HepG2 (cell line): Measurements from ENCODE around the gene USP25. TPM values are rescaled to one million over a fixed set of nuclear protein-coding genes. Genes with fewer than 3 reads are reported as not detected.

ENCODE experiments used
- ATAC-seq: fragments of 200-7000 bp; cut with Tn5 transposase; 3 replicates; pipeline ENCODE4 v1.9.1; 2020; ENCODE audit warnings: mild to moderate bottlenecking, moderate library complexity
- BruUV-seq: library from RNA; stranded (reverse); fragments of 400-500 nt; replicated peaks from 2 replicates; lab custom pipeline; 2021; lab: Mats Ljungman, UMichigan
- CTCF ChIA-PET: fragments of 300-600 bp; formaldehyde crosslinking; extraction: SDS; loops from one replicate; lab custom pipeline; 2021; ENCODE audit warnings: low total read pairs, inconsistent platforms, low intra/inter-chr PET ratio; lab: Yijun Ruan, JAX
- POLR2A ChIA-PET: fragments of 350-600 bp; sonication (Branson Sonifier 250); formaldehyde crosslinking; loops from one replicate; lab custom pipeline; 2020; ENCODE audit warnings: antibody characterized with exemption, inconsistent platforms; lab: Yijun Ruan, JAX
- DNase-seq: peaks from one replicate; pipeline ENCODE4 v3.0.0-alpha.2; 2015; ENCODE audit warnings: low spot score
- FAIRE-seq: peaks from 3 replicates; lab custom pipeline; 2011; peaks lifted over from hg19 to GRCh38; lab: Jason Lieb, UNC
- H2AFZ ChIP-seq: one replicate; pipeline ENCODE4 v1.6.1; 2011; ENCODE audit warnings: low read length, inconsistent platforms
- H3K27ac ChIP-seq: fragments of 300-600 bp; 3 replicates; pipeline ENCODE4 v1.8.0; 2011; ENCODE audit warnings: mixed run types, mild to moderate bottlenecking, mixed read lengths, low read length, inconsistent platforms; ENCODE audit not compliant: insufficient read depth; ENCODE audit errors: extremely low read length
- H3K27me3 ChIP-seq, 2 experiments: fragments of 200-600 bp in 1 of 2; 2 replicates in 1 of 2; 3 replicates in 1 of 2; pipeline versions ENCODE4 v1.6.0 to v1.8.0; 2011; ENCODE audit warnings: low read length in 2 of 2, mild to moderate bottlenecking in 2 of 2, moderate library complexity in 2 of 2, inconsistent platforms in 1 of 2; ENCODE audit not compliant: insufficient read depth in 2 of 2, control insufficient read depth in 1 of 2
- H3K36me3 ChIP-seq, 2 experiments: fragments of 200-600 bp in 1 of 2; replicated peaks in 1 of 2; 2 replicates in 1 of 2; 3 replicates in 1 of 2; pipeline versions ENCODE4 v1.5.1 to v1.8.0; 2011; ENCODE audit warnings: low read length in 2 of 2, inconsistent platforms in 1 of 2; ENCODE audit not compliant: insufficient read depth in 2 of 2, control insufficient read depth in 1 of 2
- H3K4me1 ChIP-seq: 2 replicates; pipeline ENCODE4 v1.5.1; 2012; ENCODE audit warnings: low read length, inconsistent platforms; ENCODE audit not compliant: insufficient read depth
- H3K4me2 ChIP-seq: 2 replicates; pipeline ENCODE4 v1.6.0; 2011; ENCODE audit warnings: low read depth, low read length, inconsistent platforms
- H3K4me3 ChIP-seq, 3 experiments: fragments of 200-600 bp in 1 of 3; sonication (generic), shearing (Covaris generic) in 1 of 3; replicated peaks in 1 of 3; 2 replicates each; pipeline ENCODE4 v1.5.1; 2011 to 2016; ENCODE audit warnings: low read length in 3 of 3, inconsistent platforms in 2 of 3, low read depth in 2 of 3, mild to moderate bottlenecking in 2 of 3, control low read depth in 1 of 3, mixed read lengths in 1 of 3; ENCODE audit not compliant: insufficient read depth in 1 of 3
- H3K79me2 ChIP-seq: one replicate; pipeline ENCODE4 v1.6.1; 2011; ENCODE audit warnings: low read length, inconsistent platforms; ENCODE audit not compliant: insufficient read depth
- H3K9ac ChIP-seq: 2 replicates; pipeline ENCODE4 v1.6.0; 2011; ENCODE audit warnings: mild to moderate bottlenecking, low read depth, low read length, inconsistent platforms; ENCODE audit not compliant: insufficient read depth
- H3K9me3 ChIP-seq: 2 replicates; pipeline ENCODE4 v1.5.1; 2012; ENCODE audit warnings: mild to moderate bottlenecking, low read length
- H4K20me1 ChIP-seq: 2 replicates; pipeline ENCODE4 v1.6.0; 2011; ENCODE audit warnings: inconsistent platforms, mild to moderate bottlenecking, low read length, moderate library complexity; ENCODE audit not compliant: insufficient read depth
- CENPT ChIP-seq: sonication (generic); formaldehyde crosslinking; IDR thresholded peaks from 2 replicates; pipeline ENCODE4 v1.8.0; 2022; ENCODE audit warnings: low read depth, mild to moderate bottlenecking, moderate library complexity, missing genetic modification reagents
- KDM2A ChIP-seq: sonication (generic); formaldehyde crosslinking; IDR thresholded peaks from 2 replicates; pipeline ENCODE4 v1.4.0; 2020; ENCODE audit warnings: low read depth, missing genetic modification reagents, borderline replicate concordance
- MIER3 ChIP-seq: IDR thresholded peaks from 2 replicates; pipeline ENCODE4 v1.6.1; 2016; ENCODE audit warnings: missing compliant biosample characterization, borderline replicate concordance
- ZNF142 ChIP-seq: sonication (generic); formaldehyde crosslinking; IDR thresholded peaks from 2 replicates; pipeline ENCODE4 v1.4.0; 2020; ENCODE audit warnings: missing genetic modification reagents
- ZNF335 ChIP-seq: sonication (generic); formaldehyde crosslinking; IDR thresholded peaks from 2 replicates; pipeline ENCODE4 v1.4.0; 2020; ENCODE audit warnings: missing genetic modification reagents
- ZNF503 ChIP-seq: sonication (generic); formaldehyde crosslinking; IDR thresholded peaks from 2 replicates; pipeline ENCODE4 v1.4.0; 2020; ENCODE audit warnings: missing genetic modification reagents
- WGBS: methylation state at CpG from one replicate; pipeline ENCODE4 v1.1.6; 2017; ENCODE audit warnings: low lambda C conversion rate; 5-methylcytosine and 5-hydroxymethylcytosine counted together
- in situ Hi-C: cut with HindIII; loops from 2 replicates; pipeline ENCODE4 v1.10.0; 2017; ENCODE audit warnings: low pct_unique_long_range_greater_than_20kb; ENCODE audit not compliant: extremely low pct_ligation_motif_present
- intact Hi-C: fragments of 100-400 bp; cut with micrococcal nuclease; formaldehyde crosslinking; loops from one replicate; pipeline ENCODE4 v1.10.0; 2022; ENCODE audit not compliant: unreplicated experiment
- polyA plus RNA-seq, 8 experiments: library from polyadenylated mRNA; depleted of rRNA in 3 of 8; stranded (reverse) in 7 of 8; unstranded in 1 of 8; fragments of >200 nt; fragmentation: Illumina TruSeq in 4 of 8; extraction: Trizol in 4 of 8; gene quantifications; 2 replicates each; pipeline versions ENCODE4 v1.2.1 to v1.2.3, GENCODE V29; 2011 to 2016; ENCODE audit warnings: low read depth in 4 of 8, missing spikeins in 1 of 8, mixed read lengths in 1 of 8; ENCODE audit not compliant: insufficient read depth in 1 of 8
- total RNA-seq, 5 experiments: library from RNA; depleted of rRNA; stranded (reverse); fragments of >200 nt; fragmentation: Illumina TruSeq; extraction: Trizol; gene quantifications; 2 replicates each; pipeline ENCODE4 v1.2.3, GENCODE V29; 2016; ENCODE audit warnings: low read depth in 1 of 5

USP25 gene
- total and polyA plus RNA-seq, 2 of the 13 experiments (the other 11 are each of a cell fraction or from before 2014, with no cell fraction given): 12.4 to 26.3 TPM

- Histone ChIP-seq H3K36me3 (peaks cover 1 to 19% of the 10 kb centered on the region in 2 experiments; a peak in 3 of 5 replicates), H3K4me3 (no peak overlapping the region), H3K4me2 (no peak overlapping the region), H2AFZ (no peak overlapping the region), H3K4me1 (no peaks in the 10 kb centered on the region), H3K9me3 (no peaks in the 10 kb centered on the region), H3K79me2 (no peaks in the 10 kb centered on the region), H3K27ac (no peak overlapping the region), H3K9ac (no peak overlapping the region), H4K20me1 (no peaks in the 10 kb centered on the region; the same call in 1 of the 2 replicates), H3K27me3 (no peaks in the 10 kb centered on the region)
- in situ Hi-C loops: no loop called here
- WGBS: 96% methylated on average over 4 of the region's 4 CpGs
- no peak for DNase-seq
- ChIA-PET CTCF (no interaction called here), POLR2A (no interaction called here)
- ATAC-seq: no peak
- FAIRE-seq: no peak
- TF ChIP-seq ZNF503 (CRISPR knock-in tag) (no peak), MIER3 (CRISPR knock-in tag) (no peak), ZNF142 (CRISPR knock-in tag) (no peak), ZNF335 (no peak), CENPT (no peak), KDM2A (CRISPR knock-in tag) (no peak)
- intact Hi-C loops: no loop called here
- no TSS peak for BruUV-seq
Observed at GRCh38 chr21:15870819-15871218, 141.0 kb downstream of the USP25 start.
